SJCRH30 (cell line): Measurements from ENCODE around the gene SKIC8. TPM values are rescaled to one million over a fixed set of nuclear protein-coding genes. Genes with fewer than 3 reads are reported as not detected.
A peak's percentile ranks its signal among the peaks of the same experiment; 100 is the strongest.

Experiments used
- DNase-seq, 2 experiments: peaks; one replicate each; pipeline ENCODE4 v3.0.0-alpha.2; 2015 to 2020
- H3K27ac ChIP-seq: fragments of 250-450 bp; sonication (Bioruptor Pico); 2 replicates; pipeline ENCODE4 v1.5.1; 2020; ENCODE audit warnings: mild to moderate bottlenecking, moderate library complexity
- H3K27me3 ChIP-seq: fragments of 250-450 bp; sonication (Bioruptor Pico); 2 replicates; pipeline ENCODE4 v1.5.1; 2020; ENCODE audit warnings: mild to moderate bottlenecking, moderate library complexity
- H3K36me3 ChIP-seq: fragments of 250-450 bp; sonication (Bioruptor Pico); 2 replicates; pipeline ENCODE4 v1.5.1; 2020; ENCODE audit warnings: mild to moderate bottlenecking, moderate library complexity
- H3K4me1 ChIP-seq: fragments of 250-450 bp; sonication (Bioruptor Pico); 2 replicates; pipeline ENCODE4 v1.5.1; 2020; ENCODE audit warnings: mild to moderate bottlenecking, moderate library complexity
- H3K4me3 ChIP-seq: fragments of 250-450 bp; sonication (Bioruptor Pico); 2 replicates; pipeline ENCODE4 v1.5.1; 2020; ENCODE audit warnings: mild to moderate bottlenecking, moderate library complexity
- H3K9me3 ChIP-seq: fragments of 250-450 bp; sonication (Bioruptor Pico); replicated peaks from 2 replicates; pipeline ENCODE4 v1.5.1; 2020; ENCODE audit warnings: mild to moderate bottlenecking, moderate library complexity
- total RNA-seq: library from RNA; depleted of rRNA; stranded (reverse); fragments of >200 nt; shearing (Covaris generic); gene quantifications from 2 replicates; pipeline ENCODE4 v1.2.3, GENCODE V29; 2014

The SKIC8 gene
- total RNA-seq, 1 experiment from 2014 or later = 69.8 TPM

DNA sequence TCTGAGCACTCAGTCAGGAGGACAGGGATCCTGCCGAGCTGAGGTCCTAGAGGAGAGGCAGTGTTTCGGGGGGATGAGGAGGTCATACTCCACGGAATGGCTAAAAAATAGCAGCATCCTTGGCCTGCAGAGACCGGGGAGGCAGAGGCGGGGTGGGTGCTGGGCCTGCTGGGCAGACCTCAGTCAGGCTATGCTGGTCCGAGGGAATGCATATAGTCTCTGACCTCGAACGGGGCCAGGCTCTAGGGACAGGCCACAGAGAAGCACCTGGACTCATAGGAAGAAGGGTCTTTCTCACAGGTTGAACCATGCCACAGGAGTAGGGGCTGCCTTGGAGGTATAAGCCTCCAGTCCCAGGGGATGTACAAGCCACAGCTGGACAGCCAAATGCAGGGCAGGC, 14.0 kb upstream of the SKIC8 start:
- Histone ChIP-seq H3K36me3 (no peaks in the 10 kb centered on the region), H3K27me3 (no peaks in the 10 kb centered on the region), H3K9me3 (no peaks in the 10 kb centered on the region), H3K4me3 (no peak overlapping the region), H3K4me1 (peaks cover 6% of the 10 kb centered on the region), H3K27ac (no peak overlapping the region)
- no peak for DNase-seq

GRCh38 chr15:78312957-78313356, 13.5 kb upstream of the SKIC8 start:
- DNase-seq = no peak
- Histone ChIP-seq H3K4me3 (no peak overlapping the region), H3K36me3 (no peaks in the 10 kb centered on the region), H3K9me3 (no peaks in the 10 kb centered on the region), H3K4me1 (peaks cover 6% of the 10 kb centered on the region), H3K27me3 (peaks cover 3% of the 10 kb centered on the region; the same call in 1 of the 2 replicates), H3K27ac (no peak overlapping the region)

DNA sequence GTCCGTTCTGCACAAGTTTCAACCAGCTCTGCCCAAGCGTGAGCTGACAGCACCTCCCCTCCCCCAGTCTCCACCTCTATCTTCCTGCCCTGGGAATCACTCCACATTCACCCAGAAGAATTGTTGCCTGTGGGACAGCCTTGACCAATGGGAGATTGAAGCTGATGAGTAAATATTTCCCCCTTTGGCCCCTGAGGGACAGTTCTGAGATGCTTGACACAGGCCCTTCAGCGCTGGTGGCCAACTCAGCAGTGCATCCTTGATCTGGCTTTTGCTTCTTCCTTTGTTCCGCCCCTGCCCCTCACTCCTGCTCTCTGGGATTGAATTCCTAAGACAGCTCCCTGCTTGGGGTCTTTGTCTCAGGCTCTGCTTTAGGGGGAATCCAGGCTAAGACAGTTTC, 13.1 kb upstream of the SKIC8 start:
- no peaks in the 10 kb centered on the region for H3K9me3 ChIP-seq
- H3K36me3 ChIP-seq = no peaks in the 10 kb centered on the region
- no peak for DNase-seq
- no peak overlapping the region for H3K27ac ChIP-seq
- H3K27me3 ChIP-seq = peaks cover 3% of the 10 kb centered on the region; the same call in 1 of the 2 replicates
- H3K4me1 ChIP-seq = peaks cover 6% of the 10 kb centered on the region
- no peak overlapping the region for H3K4me3 ChIP-seq

GRCh38 chr15:78311292-78311691, 11.9 kb upstream of the SKIC8 start:
- Histone ChIP-seq H3K36me3 (no peaks in the 10 kb centered on the region), H3K9me3 (no peaks in the 10 kb centered on the region), H3K4me3 (no peak overlapping the region), H3K4me1 (peaks cover 6% of the 10 kb centered on the region), H3K27me3 (peaks cover 3% of the 10 kb centered on the region; the same call in 1 of the 2 replicates), H3K27ac (no peak overlapping the region)
- no peak for DNase-seq

DNA sequence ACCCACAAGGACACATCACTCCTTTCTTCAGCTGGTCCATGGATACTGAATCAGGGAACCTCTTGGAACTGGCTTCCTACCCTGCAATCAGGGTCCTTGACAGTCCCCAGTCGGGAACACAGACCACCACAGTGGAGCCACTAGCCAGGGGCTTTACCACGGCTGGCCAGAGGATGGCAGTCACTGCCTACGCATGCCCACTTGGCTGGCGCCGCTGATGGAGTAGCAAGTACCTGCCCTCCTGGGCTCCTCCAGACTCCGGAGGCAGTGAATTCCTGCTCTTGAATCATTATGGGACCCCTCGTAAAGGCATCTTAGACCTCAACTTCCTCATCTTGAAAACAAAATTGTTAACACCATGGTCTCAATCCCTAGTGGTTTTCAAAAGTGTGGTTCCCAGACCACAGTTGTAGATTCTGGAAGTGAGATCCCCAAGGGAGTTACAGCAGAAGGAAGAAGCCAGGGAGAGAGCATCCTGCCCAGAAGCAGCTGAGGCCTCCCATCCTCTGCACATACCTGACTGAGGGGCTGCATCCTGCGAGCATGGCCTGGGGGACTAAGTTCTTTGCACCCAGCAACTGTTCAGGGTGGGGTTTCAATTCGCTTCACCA, 9.1 kb upstream of the SKIC8 start:
- H3K36me3 ChIP-seq = no peaks in the 10 kb centered on the region
- no peak overlapping the region for H3K27ac ChIP-seq
- H3K9me3 ChIP-seq = no peaks in the 10 kb centered on the region
- H3K27me3 ChIP-seq = peaks cover 3% of the 10 kb centered on the region; the same call in 1 of the 2 replicates
- H3K4me3 ChIP-seq = no peak overlapping the region
- DNase-seq = peak; percentile 73 to 85
- H3K4me1 ChIP-seq = peaks cover 6% of the 10 kb centered on the region; the same call in 1 of the 2 replicates

- Histone ChIP-seq H3K27me3 (peaks cover 3% of the 10 kb centered on the region; the same call in 1 of the 2 replicates), H3K4me3 (no peak overlapping the region), H3K27ac (no peak overlapping the region), H3K4me1 (peaks cover 8% of the 10 kb centered on the region), H3K36me3 (no peaks in the 10 kb centered on the region), H3K9me3 (no peaks in the 10 kb centered on the region)
- no peak for DNase-seq
Observed at GRCh38 chr15:78307976-78308375, 8.6 kb upstream of the SKIC8 start.

- no peak overlapping the region for H3K27ac ChIP-seq
- H3K9me3 ChIP-seq = no peaks in the 10 kb centered on the region
- H3K27me3 ChIP-seq = peaks cover 3% of the 10 kb centered on the region; the same call in 1 of the 2 replicates
- H3K36me3 ChIP-seq = no peaks in the 10 kb centered on the region
- no peak overlapping the region for H3K4me3 ChIP-seq
- DNase-seq = no peak
- peaks cover 25% of the 10 kb centered on the region for H3K4me1 ChIP-seq
Observed at GRCh38 chr15:78306176-78306774, 6.9 kb upstream of the SKIC8 start.

DNA sequence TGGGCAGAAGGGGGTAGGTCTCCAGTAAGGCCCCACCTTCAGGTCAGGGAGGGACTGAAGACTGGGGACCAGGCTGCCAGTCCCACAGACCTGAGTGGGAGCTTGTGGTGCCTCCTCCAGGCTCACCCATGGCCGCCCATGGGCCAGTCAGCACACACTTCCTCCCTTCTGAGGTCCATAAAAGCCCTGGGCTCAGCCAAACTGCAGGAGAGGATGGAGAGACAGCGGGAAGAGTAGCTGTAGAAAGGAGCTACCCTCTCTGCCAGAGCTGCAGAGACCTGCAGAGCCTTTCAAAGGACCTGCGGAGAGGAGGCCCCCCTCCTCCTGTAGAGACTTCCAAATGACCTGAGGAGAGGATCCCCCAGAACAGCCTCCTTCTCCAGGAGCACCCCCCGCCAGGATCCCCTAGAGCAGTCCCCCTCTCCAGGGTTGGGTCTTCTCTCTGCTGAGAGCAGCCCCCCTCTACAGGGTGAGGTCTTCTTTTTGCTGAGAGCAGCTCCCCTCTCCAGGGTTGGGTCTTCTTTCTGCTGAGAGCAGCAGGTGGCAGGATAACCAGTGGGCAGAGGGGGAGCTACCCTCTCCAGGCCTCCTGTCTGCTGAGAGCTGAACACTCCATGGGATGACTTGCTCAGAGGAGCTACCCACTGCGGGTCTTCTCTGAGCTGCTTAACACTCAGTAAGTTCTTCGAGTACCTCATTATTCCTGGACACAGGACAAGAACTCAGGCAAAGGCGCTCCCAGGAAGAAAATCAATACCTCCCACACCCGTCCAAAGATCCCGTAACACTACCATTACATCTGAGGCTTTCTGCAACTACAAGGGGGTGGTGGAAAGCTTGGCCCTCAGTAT, 5.0 kb upstream of the SKIC8 start:
- no peaks in the 10 kb centered on the region for H3K9me3 ChIP-seq
- H3K27me3 ChIP-seq = peaks cover 3% of the 10 kb centered on the region; the same call in 1 of the 2 replicates
- no peak overlapping the region for H3K4me3 ChIP-seq
- no peaks in the 10 kb centered on the region for H3K36me3 ChIP-seq
- H3K4me1 ChIP-seq = peaks cover 25% of the 10 kb centered on the region
- no peak overlapping the region for H3K27ac ChIP-seq
- no peak for DNase-seq

GRCh38 chr15:78302579-78303312, 3.3 kb upstream of the SKIC8 start:
- Histone ChIP-seq H3K27ac (no peak overlapping the region), H3K4me3 (no peak overlapping the region), H3K36me3 (no peaks in the 10 kb centered on the region), H3K9me3 (no peaks in the 10 kb centered on the region), H3K27me3 (no peaks in the 10 kb centered on the region), H3K4me1 (peaks cover 27% of the 10 kb centered on the region)
- peak; percentile 51 to 59 for DNase-seq

DNA sequence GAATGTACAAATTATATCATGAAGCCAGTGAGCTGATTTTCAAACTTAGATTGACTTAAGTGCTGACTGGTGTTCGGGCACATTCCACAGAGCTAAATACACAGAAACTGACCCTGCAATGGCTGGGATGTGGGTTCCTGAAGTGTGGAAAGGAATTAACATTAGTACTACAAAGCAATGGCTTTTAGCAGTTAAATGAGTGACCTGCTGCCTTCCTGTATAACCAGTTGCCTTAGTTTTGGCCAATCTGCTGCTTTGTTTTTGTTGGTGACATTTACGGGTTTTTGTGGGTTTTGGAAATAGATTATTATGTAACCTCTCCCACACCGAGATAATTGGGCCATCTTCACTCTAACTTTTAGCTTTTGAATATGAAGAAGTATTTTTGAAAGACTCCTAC, 2.4 kb upstream of the SKIC8 start:
- no peak for DNase-seq
- no peak overlapping the region for H3K27ac ChIP-seq

DNA sequence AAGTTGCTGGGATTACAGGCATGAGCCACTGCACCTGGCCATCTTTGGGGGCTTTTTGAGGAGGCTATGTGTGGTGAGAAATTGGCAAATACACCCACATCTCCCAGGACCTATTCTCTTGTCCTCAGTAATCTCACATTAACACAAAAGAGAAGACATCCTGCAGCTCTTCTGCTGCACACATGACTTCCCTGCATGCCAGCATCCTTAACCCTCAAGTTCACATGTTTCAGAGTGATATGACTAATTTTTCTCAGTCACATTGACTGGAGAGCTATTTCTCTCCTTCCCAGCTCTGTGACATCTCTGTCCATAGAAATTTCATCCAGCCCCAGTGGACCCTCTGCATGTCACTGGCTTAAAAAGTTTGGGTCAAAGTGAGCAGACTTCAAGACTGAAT, 1.9 kb upstream of the SKIC8 start:
- Histone ChIP-seq H3K9me3 (no peaks in the 10 kb centered on the region), H3K4me1 (peaks cover 27% of the 10 kb centered on the region), H3K27ac (no peak overlapping the region), H3K27me3 (no peaks in the 10 kb centered on the region), H3K36me3 (no peaks in the 10 kb centered on the region), H3K4me3 (no peak overlapping the region)
- DNase-seq = no peak

More for the DNA sequence above, 2.4 kb upstream of the SKIC8 start:
- Histone ChIP-seq H3K4me1 (peaks cover 27% of the 10 kb centered on the region), H3K9me3 (no peaks in the 10 kb centered on the region), H3K27me3 (no peaks in the 10 kb centered on the region), H3K4me3 (no peak overlapping the region), H3K36me3 (no peaks in the 10 kb centered on the region)

GRCh38 chr15:78292219-78292618, 7.2 kb downstream of the SKIC8 start:
- Histone ChIP-seq H3K4me1 (no peaks in the 10 kb centered on the region), H3K27me3 (no peaks in the 10 kb centered on the region), H3K36me3 (peaks cover 7% of the 10 kb centered on the region), H3K27ac (no peak overlapping the region), H3K9me3 (no peaks in the 10 kb centered on the region), H3K4me3 (no peak overlapping the region)
- DNase-seq = no peak

GRCh38 chr15:78291698-78292097, 7.7 kb downstream of the SKIC8 start:
- Histone ChIP-seq H3K36me3 (peaks cover 7% of the 10 kb centered on the region), H3K27me3 (no peaks in the 10 kb centered on the region), H3K4me3 (no peak overlapping the region), H3K9me3 (no peaks in the 10 kb centered on the region), H3K27ac (no peak overlapping the region), H3K4me1 (no peaks in the 10 kb centered on the region)
- DNase-seq = no peak

DNA sequence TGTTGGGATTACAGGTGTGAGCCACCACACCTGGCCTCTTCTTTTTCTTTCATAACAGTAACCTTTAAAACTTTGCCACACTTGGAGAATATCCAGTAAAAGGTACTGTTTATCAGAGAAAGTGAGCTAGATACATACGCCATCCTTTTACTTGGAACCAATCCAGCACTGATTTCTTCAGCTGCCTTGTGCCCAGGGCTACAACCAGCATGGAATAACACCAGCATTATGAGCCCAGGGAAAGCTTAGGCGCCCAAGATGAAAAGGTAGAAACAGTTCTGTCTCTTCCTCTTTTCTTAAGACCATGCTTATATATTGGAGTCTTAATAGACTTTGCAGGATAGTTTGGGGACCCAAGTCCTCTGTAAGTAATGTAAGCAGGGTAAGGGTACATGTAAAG, 8.4 kb downstream of the SKIC8 start:
- no peaks in the 10 kb centered on the region for H3K27me3 ChIP-seq
- peaks cover 7% of the 10 kb centered on the region for H3K36me3 ChIP-seq
- H3K9me3 ChIP-seq = no peaks in the 10 kb centered on the region
- H3K4me1 ChIP-seq = no peaks in the 10 kb centered on the region
- no peak overlapping the region for H3K27ac ChIP-seq
- H3K4me3 ChIP-seq = no peak overlapping the region
- no peak for DNase-seq
